ENCODE measurements around the gene UBAC1.

UBAC1 gene

DNA sequence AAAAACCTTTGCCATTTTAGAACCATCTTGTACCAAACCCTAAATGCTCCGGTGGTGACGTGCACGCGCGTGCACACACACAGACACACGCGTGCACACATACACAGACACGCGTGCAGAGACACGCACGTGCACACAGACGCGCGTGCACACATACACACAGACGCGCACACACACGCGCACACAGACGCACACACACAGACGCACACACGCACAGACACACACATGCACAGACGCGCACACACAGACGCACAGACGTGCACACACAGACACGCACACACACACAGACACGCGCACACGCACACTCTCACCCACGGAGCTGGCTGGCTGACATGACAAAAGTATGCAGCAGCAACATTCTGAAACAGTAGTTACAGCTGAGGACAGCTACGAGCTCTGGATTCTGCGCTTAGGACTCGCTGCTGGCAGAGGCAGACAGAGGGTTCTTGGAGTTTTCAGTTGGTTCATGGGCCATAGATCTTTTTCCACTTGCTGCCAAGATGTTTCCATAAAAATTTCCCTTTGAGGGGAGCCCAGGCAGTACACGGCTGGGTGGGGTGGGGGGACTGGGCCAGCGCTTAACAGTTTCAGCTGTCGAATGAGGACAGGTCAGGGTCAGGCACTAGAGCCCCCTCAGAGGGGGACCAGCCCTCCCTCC, 46.2 kb upstream of the UBAC1 start:
- DNase-seq (ENCODE audit: low read depth): no peak
- TF ChIP-seq, protein P1, sequence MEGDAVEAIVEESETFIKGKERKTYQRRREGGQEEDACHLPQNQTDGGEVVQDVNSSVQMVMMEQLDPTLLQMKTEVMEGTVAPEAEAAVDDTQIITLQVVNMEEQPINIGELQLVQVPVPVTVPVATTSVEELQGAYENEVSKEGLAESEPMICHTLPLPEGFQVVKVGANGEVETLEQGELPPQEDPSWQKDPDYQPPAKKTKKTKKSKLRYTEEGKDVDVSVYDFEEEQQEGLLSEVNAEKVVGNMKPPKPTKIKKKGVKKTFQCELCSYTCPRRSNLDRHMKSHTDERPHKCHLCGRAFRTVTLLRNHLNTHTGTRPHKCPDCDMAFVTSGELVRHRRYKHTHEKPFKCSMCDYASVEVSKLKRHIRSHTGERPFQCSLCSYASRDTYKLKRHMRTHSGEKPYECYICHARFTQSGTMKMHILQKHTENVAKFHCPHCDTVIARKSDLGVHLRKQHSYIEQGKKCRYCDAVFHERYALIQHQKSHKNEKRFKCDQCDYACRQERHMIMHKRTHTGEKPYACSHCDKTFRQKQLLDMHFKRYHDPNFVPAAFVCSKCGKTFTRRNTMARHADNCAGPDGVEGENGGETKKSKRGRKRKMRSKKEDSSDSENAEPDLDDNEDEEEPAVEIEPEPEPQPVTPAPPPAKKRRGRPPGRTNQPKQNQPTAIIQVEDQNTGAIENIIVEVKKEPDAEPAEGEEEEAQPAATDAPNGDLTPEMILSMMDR (conservative IDR thresholded peaks at IDR 0.05; ENCODE audit: low read depth, low read length): no peak
- H3K4me3 ChIP-seq (ENCODE audit: low read depth, low read length): no peak overlapping the region

DNA sequence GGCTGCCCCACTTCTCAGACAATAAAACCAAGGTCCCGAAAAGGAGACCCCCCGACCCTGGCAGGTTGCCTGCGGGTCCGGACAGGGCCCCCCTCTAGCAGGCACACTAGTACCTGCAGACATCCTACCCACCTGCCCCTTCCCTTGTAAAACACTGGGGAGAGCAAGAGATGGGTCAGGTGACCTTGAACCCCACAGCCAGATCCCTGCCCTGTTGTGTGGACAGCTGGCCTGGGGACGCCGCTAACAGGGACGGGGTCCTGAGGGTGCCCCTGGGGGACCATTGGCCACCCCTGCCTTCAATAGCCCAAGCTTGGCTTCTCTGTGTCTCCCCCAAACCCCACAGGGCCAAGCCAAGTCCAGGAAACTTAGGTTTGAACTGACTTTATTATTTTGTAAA, 45.0 kb upstream of the UBAC1 start:
- DNase-seq (ENCODE audit: low read depth): no peak
- no peak overlapping the region for H3K4me3 ChIP-seq (ENCODE audit: low read depth, low read length)
- TF ChIP-seq, protein P1 (conservative IDR thresholded peaks at IDR 0.05; ENCODE audit: low read depth, low read length): no peak

DNA sequence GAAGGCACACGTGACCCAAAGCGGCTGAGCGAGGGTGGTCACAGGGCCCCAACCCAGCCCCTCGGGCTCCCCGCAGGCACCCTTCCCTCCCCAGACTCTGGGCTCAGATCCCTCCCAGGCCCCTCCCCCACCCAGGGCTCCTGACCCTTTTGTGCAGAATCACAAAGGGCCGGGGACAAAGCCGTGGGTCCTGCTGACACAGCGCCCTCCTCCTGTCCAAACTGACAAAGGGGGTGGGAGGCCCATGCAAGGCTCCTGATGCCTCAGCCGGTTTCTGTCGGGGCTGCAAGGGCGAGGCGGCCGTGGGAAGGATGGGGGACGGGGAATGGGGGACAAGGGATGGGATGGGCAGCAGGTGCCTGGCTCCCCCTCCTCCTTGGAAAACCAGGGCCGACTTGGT, 43.5 kb upstream of the UBAC1 start:
- TF ChIP-seq, protein P1 (conservative IDR thresholded peaks at IDR 0.05; ENCODE audit: low read depth, low read length): no peak
- DNase-seq (ENCODE audit: low read depth): no peak

DNA sequence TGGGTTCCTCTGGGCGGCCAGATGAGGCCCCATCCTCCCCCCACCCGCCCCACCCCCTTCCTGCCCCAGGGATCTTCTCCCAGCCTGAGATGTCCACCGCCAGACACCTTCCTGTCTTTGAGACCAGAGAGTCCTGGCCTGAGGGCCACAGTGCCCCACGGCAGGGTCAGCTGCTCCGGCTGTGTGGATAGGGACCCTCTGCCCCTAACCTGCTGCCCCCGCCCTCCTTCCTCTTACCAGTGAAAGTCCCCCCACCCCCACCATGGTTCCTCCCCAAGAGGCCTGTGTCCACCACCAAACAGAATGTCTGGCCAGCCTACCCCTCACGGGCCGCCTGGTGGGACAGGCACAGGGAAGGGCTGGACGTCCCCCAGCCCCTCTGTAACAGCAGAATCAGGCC, 43.0 kb upstream of the UBAC1 start:
- TF ChIP-seq, protein P1 (conservative IDR thresholded peaks at IDR 0.05; ENCODE audit: low read depth, low read length): no peak
- DNase-seq (ENCODE audit: low read depth): no peak
- no peak overlapping the region for H3K4me3 ChIP-seq (ENCODE audit: low read depth, low read length)

More for the DNA sequence above, 43.5 kb upstream of the UBAC1 start:
- H3K4me3 ChIP-seq (ENCODE audit: low read depth, low read length): no peak overlapping the region

DNA sequence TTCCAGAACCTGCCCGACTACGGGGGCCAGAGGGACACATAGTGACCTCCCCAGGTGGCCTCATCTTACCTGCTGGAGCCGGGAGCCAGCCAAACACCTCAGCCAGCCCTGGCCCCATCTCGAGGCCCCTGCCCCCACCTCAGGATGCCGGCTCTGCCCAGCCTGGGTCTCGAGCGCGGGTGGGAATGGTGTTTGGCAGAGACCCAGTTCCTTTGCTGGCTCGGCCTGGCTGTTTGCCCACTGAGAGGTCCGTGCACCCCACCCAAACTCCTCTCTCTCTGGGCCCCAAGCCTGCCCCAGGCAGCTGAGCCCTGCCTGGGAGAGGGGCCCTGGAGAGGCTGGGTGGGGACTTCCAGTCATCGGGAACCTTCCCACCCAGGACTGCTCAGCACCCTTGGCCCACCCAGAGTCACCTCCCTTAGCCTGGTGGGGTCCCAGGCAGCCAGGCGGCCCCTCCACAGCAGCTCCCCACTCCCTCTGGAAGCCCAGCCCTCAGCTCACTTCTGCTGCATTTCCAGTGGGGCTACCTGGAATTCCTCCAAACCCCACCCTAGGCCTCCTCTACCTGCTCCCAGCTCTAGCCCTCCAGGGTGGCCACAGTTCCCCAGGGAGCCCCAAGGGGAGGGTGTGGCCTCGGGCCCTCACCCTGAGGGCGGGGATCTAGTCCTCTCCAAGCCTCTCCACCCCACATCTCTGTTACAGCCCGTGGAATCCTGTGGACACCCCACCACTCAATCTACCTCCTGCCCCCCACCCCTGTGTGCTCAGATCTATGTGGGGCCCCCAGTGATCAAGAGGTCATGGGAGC, 42.4 kb upstream of the UBAC1 start:
- H3K4me3 ChIP-seq (ENCODE audit: low read depth, low read length): no peak overlapping the region
- DNase-seq (ENCODE audit: low read depth): no peak
- TF ChIP-seq, protein P1 (conservative IDR thresholded peaks at IDR 0.05; ENCODE audit: low read depth, low read length): no peak

DNA sequence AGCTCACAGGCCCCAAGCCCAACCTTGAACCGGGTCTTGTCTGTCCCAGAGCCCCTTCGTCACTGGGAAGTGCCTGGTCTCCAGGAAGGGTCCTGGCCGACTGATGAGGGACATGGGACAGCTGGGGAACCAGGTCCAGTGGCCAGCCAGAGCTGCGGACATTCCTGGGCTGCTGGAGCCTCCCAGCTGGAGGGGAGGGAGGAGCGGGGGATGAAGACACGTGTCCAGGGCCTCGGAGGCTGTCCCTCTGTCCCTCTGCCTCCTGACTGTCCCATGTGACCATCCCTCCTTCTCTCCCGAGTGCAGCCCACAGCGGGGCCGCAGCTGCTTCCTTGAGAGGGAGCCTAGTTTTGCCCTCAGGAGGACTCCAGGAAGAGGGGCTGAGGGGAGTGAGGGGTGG, 41.7 kb upstream of the UBAC1 start:
- DNase-seq (ENCODE audit: low read depth): no peak
- TF ChIP-seq, protein P1 (conservative IDR thresholded peaks at IDR 0.05; ENCODE audit: low read depth, low read length): no peak
- H3K4me3 ChIP-seq (ENCODE audit: low read depth, low read length): no peak overlapping the region

Measured in choroid plexus epithelial cell (primary cell).